GM12872 (cell line): ENCODE data around the gene GRID1.

Experiments used
- CTCF ChIP-seq: IDR thresholded peaks from 3 replicates; pipeline ENCODE4 v1.5.1; 2011; ENCODE audit warnings: low read depth, mild to moderate bottlenecking, low read length, moderate library complexity; ENCODE audit not compliant: insufficient read depth

The GRID1 gene

GRCh38 chr10:85643171-85643844 is 723.3 kb downstream of the GRID1 start:
- TF ChIP-seq CTCF, result no peak

GRCh38 chr10:85642421-85643170 is 724.0 kb downstream of the GRID1 start:
- no peak for TF ChIP-seq CTCF

GRCh38 chr10:85642082-85642420 is 724.5 kb downstream of the GRID1 start:
- no peak for TF ChIP-seq CTCF

- no peak for TF ChIP-seq CTCF
These were observed 725.1 kb downstream of the GRID1 start for GRCh38 chr10:85641479-85642009.

- TF ChIP-seq CTCF, result no peak
These were observed 727.8 kb downstream of the GRID1 start for GRCh38 chr10:85638797-85639196.

- TF ChIP-seq CTCF, result no peak
These were observed 730.9 kb downstream of the GRID1 start for GRCh38 chr10:85635650-85636049.

GRCh38 chr10:85624511-85624910 is 742.1 kb downstream of the GRID1 start:
- TF ChIP-seq CTCF, result no peak
